ENCODE data around the gene HSD17B12. TPM values are rescaled to one million over a fixed set of nuclear protein-coding genes. Genes with fewer than 3 reads are reported as not detected.

Gene HSD17B12
- polyA plus RNA-seq, 1 donor from 2014 or later: 58.8 TPM

- TF ChIP-seq CTCF (IDR thresholded peaks at IDR 0.05; ENCODE audit: poor library complexity, severe bottlenecking): no peak
- TF ChIP-seq EZH2 (IDR thresholded peaks at IDR 0.05; ENCODE audit: borderline replicate concordance, insufficient read depth, low read length, poor library complexity, severe bottlenecking): no peak
These were observed 154.6 kb downstream of the HSD17B12 start (continued) for GRCh38 chr11:43835104-43835503.

- no peak overlapping the region for H2AFZ ChIP-seq (ENCODE audit: low read depth, low read length)
- no peaks in the 10 kb centered on the region for H3K9me2 ChIP-seq (ENCODE audit: insufficient read depth, low read length)
- no peaks in the 10 kb centered on the region for H3K9me3 ChIP-seq (ENCODE audit: low read length)
- H3K4me2 ChIP-seq (ENCODE audit: low read length): no peak overlapping the region
- no peaks in the 10 kb centered on the region for H4K20me1 ChIP-seq (ENCODE audit: insufficient read depth)
- no peak for TF ChIP-seq CTCF (IDR thresholded peaks at IDR 0.05; ENCODE audit: poor library complexity, severe bottlenecking)
- TF ChIP-seq SMC3 (conservative IDR thresholded peaks at IDR 0.05; ENCODE audit: poor library complexity): no peak
- TF ChIP-seq EP300 (conservative IDR thresholded peaks at IDR 0.05; ENCODE audit: poor library complexity, severe bottlenecking): no peak
- no peak for TF ChIP-seq MXI1 (conservative IDR thresholded peaks at IDR 0.05; ENCODE audit: poor library complexity, severe bottlenecking)
- no peak for TF ChIP-seq TAF1 (IDR thresholded peaks at IDR 0.05; ENCODE audit: low read depth)
- TF ChIP-seq RAD21 (conservative IDR thresholded peaks at IDR 0.05): no peak
- no peak for TF ChIP-seq REST (IDR thresholded peaks at IDR 0.05; ENCODE audit: borderline replicate concordance)
- TF ChIP-seq EZH2 (IDR thresholded peaks at IDR 0.05; ENCODE audit: borderline replicate concordance, insufficient read depth, low read length, poor library complexity, severe bottlenecking): no peak
- no peak for TF ChIP-seq POLR2AphosphoS5 (IDR thresholded peaks at IDR 0.05)
- H3K4me3 ChIP-seq (ENCODE audit: low read length): no peak overlapping the region
- H3K79me2 ChIP-seq (replicated peaks; ENCODE audit: insufficient read depth, low read length): no peaks in the 10 kb centered on the region
- no peak overlapping the region for H3K9ac ChIP-seq (ENCODE audit: low read length)
- no peaks in the 10 kb centered on the region for H3K27me3 ChIP-seq (ENCODE audit: insufficient read depth, low read depth, low read length)
- H3K27ac ChIP-seq (ENCODE audit: low read length): no peak overlapping the region
- peaks cover 6% of the 10 kb centered on the region for H3K36me3 ChIP-seq (ENCODE audit: insufficient read depth, low read length)
- no peaks in the 10 kb centered on the region for H3F3A ChIP-seq (ENCODE audit: insufficient read depth, low read length, poor library complexity, severe bottlenecking)
These were observed 157.3 kb downstream of the HSD17B12 start for GRCh38 chr11:43837879-43838278.

GRCh38 chr11:43842021-43842420 is 161.5 kb downstream of the HSD17B12 start:
- Histone ChIP-seq H4K20me1 (ENCODE audit: insufficient read depth) (no peaks in the 10 kb centered on the region), H3K4me3 (ENCODE audit: low read length) (no peak overlapping the region), H3K27ac (ENCODE audit: low read length) (no peak overlapping the region), H3K9me2 (ENCODE audit: insufficient read depth, low read length) (no peaks in the 10 kb centered on the region), H3K27me3 (ENCODE audit: insufficient read depth, low read depth, low read length) (no peaks in the 10 kb centered on the region), H3K79me2 (replicated peaks; ENCODE audit: insufficient read depth, low read length) (no peaks in the 10 kb centered on the region), H3K4me2 (ENCODE audit: low read length) (no peak overlapping the region), H3K36me3 (ENCODE audit: insufficient read depth, low read length) (peaks cover 6% of the 10 kb centered on the region), H2AFZ (ENCODE audit: low read depth, low read length) (no peak overlapping the region), H3K9ac (ENCODE audit: low read length) (no peak overlapping the region), H3F3A (ENCODE audit: insufficient read depth, low read length, poor library complexity, severe bottlenecking) (no peaks in the 10 kb centered on the region), H3K9me3 (ENCODE audit: low read length) (no peaks in the 10 kb centered on the region)
- TF ChIP-seq MXI1 (conservative IDR thresholded peaks at IDR 0.05; ENCODE audit: poor library complexity, severe bottlenecking) (no peak), TAF1 (IDR thresholded peaks at IDR 0.05; ENCODE audit: low read depth) (no peak), REST (IDR thresholded peaks at IDR 0.05; ENCODE audit: borderline replicate concordance) (no peak), POLR2AphosphoS5 (IDR thresholded peaks at IDR 0.05) (no peak), RAD21 (conservative IDR thresholded peaks at IDR 0.05) (no peak), EP300 (conservative IDR thresholded peaks at IDR 0.05; ENCODE audit: poor library complexity, severe bottlenecking) (no peak), SMC3 (conservative IDR thresholded peaks at IDR 0.05; ENCODE audit: poor library complexity) (no peak), EZH2 (IDR thresholded peaks at IDR 0.05; ENCODE audit: borderline replicate concordance, insufficient read depth, low read length, poor library complexity, severe bottlenecking) (no peak), CTCF (IDR thresholded peaks at IDR 0.05; ENCODE audit: poor library complexity, severe bottlenecking) (no peak)

All from neural cell (in vitro differentiated cells).